WTC11 (cell line): ENCODE measurements around the gene PAWR.

Experiments used
- CTCF ChIP-seq: fragments of 200-600 bp; IDR thresholded peaks from 2 replicates; pipeline ENCODE4 v1.8.0; 2022; ENCODE audit warnings: antibody characterized with exemption
- E2F4 ChIP-seq: sonication (generic); formaldehyde crosslinking; IDR thresholded peaks from 2 replicates; pipeline ENCODE4 v1.8.1; 2022; ENCODE audit warnings: low read depth, mild to moderate bottlenecking, moderate library complexity, missing genetic modification reagents, borderline replicate concordance
- ELF4 ChIP-seq: sonication (generic); formaldehyde crosslinking; IDR thresholded peaks from 2 replicates; pipeline ENCODE4 v1.8.1; 2022; ENCODE audit warnings: low read depth, mild to moderate bottlenecking, moderate library complexity, missing genetic modification reagents
- ETV6 ChIP-seq: sonication (generic); formaldehyde crosslinking; IDR thresholded peaks from 2 replicates; pipeline ENCODE4 v1.8.1; 2022; ENCODE audit warnings: mild to moderate bottlenecking, missing genetic modification reagents
- FOXJ3 ChIP-seq: sonication (generic); formaldehyde crosslinking; IDR thresholded peaks from 2 replicates; pipeline ENCODE4 v1.9.0; 2021; ENCODE audit warnings: missing genetic modification reagents, mild to moderate bottlenecking, borderline replicate concordance
- JUN ChIP-seq: sonication (generic); formaldehyde crosslinking; IDR thresholded peaks from 2 replicates; pipeline ENCODE4 v1.8.0; 2023; ENCODE audit warnings: mild to moderate bottlenecking, missing genetic modification reagents
- NFYB ChIP-seq: sonication (generic); formaldehyde crosslinking; conservative IDR thresholded peaks from 2 replicates; pipeline ENCODE4 v1.8.0; 2022; ENCODE audit warnings: low read depth, missing genetic modification reagents
- SP1 ChIP-seq: sonication (generic); formaldehyde crosslinking; conservative IDR thresholded peaks from 2 replicates; pipeline ENCODE4 v1.8.1; 2022; ENCODE audit warnings: missing genetic modification reagents
- TEAD4 ChIP-seq: sonication (generic); formaldehyde crosslinking; IDR thresholded peaks from 2 replicates; pipeline ENCODE4 v1.8.0; 2022; ENCODE audit warnings: mild to moderate bottlenecking, missing genetic modification reagents
- ZNF281 ChIP-seq: sonication (generic); formaldehyde crosslinking; IDR thresholded peaks from 2 replicates; pipeline ENCODE4 v1.8.0; 2023; ENCODE audit warnings: mild to moderate bottlenecking, missing genetic modification reagents
- ZNF512 ChIP-seq: sonication (generic); formaldehyde crosslinking; IDR thresholded peaks from 2 replicates; pipeline ENCODE4 v1.8.1; 2022; ENCODE audit warnings: missing genetic modification reagents, borderline replicate concordance

GRCh38 chr12:79652521-79652920 is 38.2 kb downstream of the PAWR start:
- TF ChIP-seq TEAD4 (no peak), CTCF (no peak), JUN (no peak), NFYB (CRISPR knock-in tag) (no peak), SP1 (no peak), ETV6 (no peak), ZNF512 (CRISPR knock-in tag) (no peak), ELF4 (CRISPR knock-in tag) (no peak), ZNF281 (CRISPR knock-in tag) (no peak), FOXJ3 (CRISPR knock-in tag) (no peak), E2F4 (CRISPR knock-in tag) (no peak)
